Stimulated activated naive CD8-positive, alpha-beta T cell treated with anti-CD3 and anti-CD28 coated beads, Interleukin-15, amount 100 ng/mL, for 72 hours (primary cell): ENCODE measurements around the gene MROH9.

ENCODE experiments used
- ATAC-seq: fragments of 150-1000 bp; cut with Tn5 transposase; 2 replicates; pipeline ENCODE4 v1.10.0; 2021; ENCODE audit warnings: mild to moderate bottlenecking, moderate library complexity
- DNase-seq, 2 donors: peaks; one replicate each; pipeline ENCODE4 v3.0.0; 2021 to 2022
- H3K27ac Mint-ChIP-seq, 2 donors: one replicate each; pipeline ENCODE4 v1.8.0; 2022; ENCODE audit warnings: mild to moderate bottlenecking in 2 of 2, mixed read lengths in 2 of 2, moderate library complexity in 2 of 2
- H3K27me3 Mint-ChIP-seq: one replicate; pipeline ENCODE4 v1.8.0; 2022; ENCODE audit warnings: mixed read lengths
- H3K4me1 Mint-ChIP-seq: one replicate; pipeline ENCODE4 v1.8.0; 2022; ENCODE audit warnings: mild to moderate bottlenecking, mixed read lengths
- H3K4me3 Mint-ChIP-seq, 2 donors: one replicate each; pipeline ENCODE4 v1.8.0; 2022; ENCODE audit warnings: mild to moderate bottlenecking in 2 of 2, mixed read lengths in 2 of 2, moderate library complexity in 1 of 2
- H3K9me3 Mint-ChIP-seq, 2 donors: one replicate each; pipeline ENCODE4 v1.8.0; 2022; ENCODE audit warnings: mixed read lengths in 2 of 2

MROH9 gene

GRCh38 chr1:171032822-171033702 lies 97.7 kb downstream of the MROH9 start:
- DNase-seq (no peak), ATAC-seq (no peak)
- Mint-ChIP-seq H3K27me3 (peaks cover 26% of the 10 kb centered on the region), H3K9me3 (peaks cover 0 to 9% of the 10 kb centered on the region in 2 donors), H3K4me3 (no peak overlapping the region), H3K27ac (no peak overlapping the region), H3K4me1 (no peaks in the 10 kb centered on the region)

- ATAC-seq (no peak), DNase-seq (no peak)
- H3K27me3 Mint-ChIP-seq: peaks cover 14% of the 10 kb centered on the region
- peaks cover 0 to 7% of the 10 kb centered on the region in 2 donors for H3K9me3 Mint-ChIP-seq
- H3K4me3 Mint-ChIP-seq: no peak overlapping the region
- H3K4me1 Mint-ChIP-seq: no peaks in the 10 kb centered on the region
- H3K27ac Mint-ChIP-seq: no peak overlapping the region
These were observed 102.3 kb downstream of the MROH9 start for GRCh38 chr1:171037626-171038025.

GRCh38 chr1:171038284-171038683 lies 103.0 kb downstream of the MROH9 start:
- DNase-seq (no peak), ATAC-seq (no peak)
- H3K9me3 Mint-ChIP-seq: peaks cover 0 to 12% of the 10 kb centered on the region in 2 donors
- no peak overlapping the region for H3K4me3 Mint-ChIP-seq
- no peak overlapping the region for H3K27ac Mint-ChIP-seq
- H3K4me1 Mint-ChIP-seq: no peaks in the 10 kb centered on the region
- H3K27me3 Mint-ChIP-seq: peaks cover 11% of the 10 kb centered on the region

GRCh38 chr1:171048014-171048413 lies 112.7 kb downstream of the MROH9 start:
- no peak overlapping the region for H3K27ac Mint-ChIP-seq
- H3K27me3 Mint-ChIP-seq: peaks cover 15% of the 10 kb centered on the region
- ATAC-seq: no peak
- H3K9me3 Mint-ChIP-seq: peaks cover 22 to 34% of the 10 kb centered on the region in 2 donors
- no peak overlapping the region for H3K4me3 Mint-ChIP-seq
- no peaks in the 10 kb centered on the region for H3K4me1 Mint-ChIP-seq
- DNase-seq: no peak

- Mint-ChIP-seq H3K9me3 (peaks cover 15 to 21% of the 10 kb centered on the region in 2 donors), H3K27me3 (peaks cover 15% of the 10 kb centered on the region), H3K4me1 (no peaks in the 10 kb centered on the region), H3K4me3 (no peak overlapping the region), H3K27ac (no peak overlapping the region)
- DNase-seq: no peak
- ATAC-seq: no peak
These were observed 117.6 kb downstream of the MROH9 start for GRCh38 chr1:171052977-171053376.

- DNase-seq (no peak), ATAC-seq (no peak)
- H3K4me3 Mint-ChIP-seq: no peak overlapping the region
- no peaks in the 10 kb centered on the region for H3K4me1 Mint-ChIP-seq
- no peak overlapping the region for H3K27ac Mint-ChIP-seq
- H3K27me3 Mint-ChIP-seq: peaks cover 6% of the 10 kb centered on the region
- peaks cover 9 to 13% of the 10 kb centered on the region in 2 donors for H3K9me3 Mint-ChIP-seq
These were observed 120.8 kb downstream of the MROH9 start for GRCh38 chr1:171055966-171056643.

- DNase-seq: no peak
- Mint-ChIP-seq H3K27ac (no peak overlapping the region), H3K4me1 (no peaks in the 10 kb centered on the region), H3K4me3 (no peak overlapping the region), H3K27me3 (no peaks in the 10 kb centered on the region), H3K9me3 (peaks cover 5 to 7% of the 10 kb centered on the region in 2 donors)
- no peak for ATAC-seq
These were observed 126.2 kb downstream of the MROH9 start for GRCh38 chr1:171061425-171062143.

- no peak for DNase-seq
- H3K27ac Mint-ChIP-seq: no peak overlapping the region
- H3K4me3 Mint-ChIP-seq: no peak overlapping the region
- H3K27me3 Mint-ChIP-seq: no peaks in the 10 kb centered on the region
- no peaks in the 10 kb centered on the region for H3K4me1 Mint-ChIP-seq
- H3K9me3 Mint-ChIP-seq: no peaks in the 10 kb centered on the region
- no peak for ATAC-seq
These were observed 127.6 kb downstream of the MROH9 start for GRCh38 chr1:171062902-171063301.

GRCh38 chr1:171075041-171075440 lies 139.7 kb downstream of the MROH9 start:
- Mint-ChIP-seq H3K4me3 (no peak overlapping the region), H3K27me3 (peaks cover 14% of the 10 kb centered on the region), H3K9me3 (peaks cover 0 to 4% of the 10 kb centered on the region in 2 donors), H3K27ac (no peak overlapping the region), H3K4me1 (no peaks in the 10 kb centered on the region)
- DNase-seq (no peak), ATAC-seq (no peak)

GRCh38 chr1:171081314-171081753 lies 146.0 kb downstream of the MROH9 start:
- DNase-seq (no peak), ATAC-seq (no peak)
- H3K9me3 Mint-ChIP-seq: no peaks in the 10 kb centered on the region
- H3K27me3 Mint-ChIP-seq: peaks cover 17% of the 10 kb centered on the region
- no peaks in the 10 kb centered on the region for H3K4me1 Mint-ChIP-seq
- no peak overlapping the region for H3K27ac Mint-ChIP-seq
- H3K4me3 Mint-ChIP-seq: no peak overlapping the region

- H3K4me3 Mint-ChIP-seq: no peak overlapping the region
- no peak for ATAC-seq
- no peaks in the 10 kb centered on the region for H3K9me3 Mint-ChIP-seq
- DNase-seq: no peak
- H3K27me3 Mint-ChIP-seq: peaks cover 13% of the 10 kb centered on the region
- H3K4me1 Mint-ChIP-seq: no peaks in the 10 kb centered on the region
- H3K27ac Mint-ChIP-seq: no peak overlapping the region
These were observed 146.4 kb downstream of the MROH9 start for GRCh38 chr1:171081763-171082201.

GRCh38 chr1:171082606-171083005 lies 147.3 kb downstream of the MROH9 start:
- H3K27ac Mint-ChIP-seq: no peak overlapping the region
- no peak for ATAC-seq
- H3K4me3 Mint-ChIP-seq: no peak overlapping the region
- peaks cover 10% of the 10 kb centered on the region for H3K27me3 Mint-ChIP-seq
- H3K9me3 Mint-ChIP-seq: no peaks in the 10 kb centered on the region
- no peaks in the 10 kb centered on the region for H3K4me1 Mint-ChIP-seq
- DNase-seq: no peak

GRCh38 chr1:171083222-171083621 lies 147.9 kb downstream of the MROH9 start:
- no peaks in the 10 kb centered on the region for H3K9me3 Mint-ChIP-seq
- H3K27me3 Mint-ChIP-seq: peaks cover 10% of the 10 kb centered on the region
- H3K27ac Mint-ChIP-seq: no peak overlapping the region
- no peaks in the 10 kb centered on the region for H3K4me1 Mint-ChIP-seq
- DNase-seq (no peak), ATAC-seq (no peak)
- H3K4me3 Mint-ChIP-seq: no peak overlapping the region

GRCh38 chr1:171084091-171084490 lies 148.8 kb downstream of the MROH9 start:
- H3K9me3 Mint-ChIP-seq: no peaks in the 10 kb centered on the region
- no peak overlapping the region for H3K4me3 Mint-ChIP-seq
- peaks cover 10% of the 10 kb centered on the region for H3K27me3 Mint-ChIP-seq
- H3K27ac Mint-ChIP-seq: no peak overlapping the region
- ATAC-seq (no peak), DNase-seq (no peak)
- H3K4me1 Mint-ChIP-seq: no peaks in the 10 kb centered on the region

GRCh38 chr1:171084870-171085269 lies 149.5 kb downstream of the MROH9 start:
- ATAC-seq (no peak), DNase-seq (no peak)
- H3K9me3 Mint-ChIP-seq: no peaks in the 10 kb centered on the region
- H3K4me1 Mint-ChIP-seq: no peaks in the 10 kb centered on the region
- H3K27ac Mint-ChIP-seq: no peak overlapping the region
- peaks cover 10% of the 10 kb centered on the region for H3K27me3 Mint-ChIP-seq
- H3K4me3 Mint-ChIP-seq: no peak overlapping the region

- no peak for DNase-seq
- H3K4me3 Mint-ChIP-seq: no peak overlapping the region
- H3K9me3 Mint-ChIP-seq: no peaks in the 10 kb centered on the region
- no peak overlapping the region for H3K27ac Mint-ChIP-seq
- no peaks in the 10 kb centered on the region for H3K4me1 Mint-ChIP-seq
- ATAC-seq: no peak
- peaks cover 10% of the 10 kb centered on the region for H3K27me3 Mint-ChIP-seq
These were observed 152.6 kb downstream of the MROH9 start for GRCh38 chr1:171087896-171088295.
